ENCODE results near the gene LBP.
"Not testable (repeated sequence)": the region's sequence is repeated elsewhere in the genome, so short reads cannot be mapped to it uniquely, and the experiment has no call there.

The LBP gene

GRCh38 chr20:38402816-38403215 is 56.5 kb downstream of the LBP start:
- DNase-seq, result no peak

GRCh38 chr20:38404016-38404415 is 57.7 kb downstream of the LBP start:
- DNase-seq, result no peak

DNA sequence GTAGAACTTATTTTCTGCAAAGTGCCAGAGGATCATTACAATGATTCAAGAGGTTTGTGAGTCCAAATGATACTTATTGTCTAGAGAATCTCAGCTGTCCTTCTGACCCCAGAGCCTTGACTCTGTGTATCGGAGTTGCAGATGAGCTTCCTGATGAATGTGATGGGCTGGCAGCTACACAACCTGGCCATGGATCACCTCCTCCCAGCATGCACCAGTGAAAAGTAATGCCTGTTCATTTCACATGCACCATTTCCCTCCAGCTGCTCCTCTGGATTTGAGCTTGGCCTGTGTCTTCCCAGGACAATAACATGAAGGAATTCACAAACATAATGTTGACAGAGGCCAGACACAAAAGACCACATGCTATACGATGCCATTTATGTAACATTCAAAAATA is 58.9 kb downstream of the LBP start:
- DNase-seq, result no peak

DNA sequence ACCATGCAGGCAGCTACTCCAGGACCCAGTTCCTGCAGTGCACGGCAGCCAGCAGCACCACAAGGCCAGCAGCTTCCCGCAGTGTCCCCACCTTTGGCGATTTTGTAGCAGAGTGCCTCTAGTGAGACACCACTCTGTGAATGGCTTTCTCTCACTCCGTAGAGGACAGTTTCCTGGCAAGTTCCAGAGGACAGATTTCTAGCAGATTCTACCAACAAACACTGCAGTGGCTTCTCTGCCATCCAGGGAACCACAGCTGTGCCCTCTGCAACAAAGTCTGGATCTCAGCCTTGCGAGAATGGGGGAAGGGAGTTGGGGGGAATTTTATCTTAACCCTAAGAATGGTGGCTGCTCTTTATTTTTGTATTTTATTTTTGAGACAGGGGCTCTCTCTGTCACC is 60.2 kb downstream of the LBP start:
- no peak for DNase-seq

- DNase-seq, result no peak
Measured at GRCh38 chr20:38407321-38407720, 61.0 kb downstream of the LBP start.

DNA sequence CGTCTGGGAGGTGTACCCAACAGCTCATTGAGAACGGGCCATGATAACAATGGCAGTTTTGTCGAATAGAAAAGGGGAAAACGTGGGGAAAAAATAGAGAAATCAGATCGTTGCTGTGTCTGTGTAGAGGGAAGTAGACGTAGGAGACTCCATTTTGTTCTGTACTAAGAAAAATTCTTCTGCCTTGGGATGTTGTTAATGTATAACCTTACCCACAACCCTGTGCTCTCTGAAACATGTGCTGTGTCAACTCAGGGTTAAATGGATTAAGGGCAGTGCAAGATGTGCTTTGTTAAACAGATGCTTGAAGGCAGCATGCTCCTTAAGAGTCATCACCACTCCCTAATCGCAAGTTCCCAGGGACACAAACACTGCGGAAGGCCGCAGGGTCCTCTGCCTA is 61.5 kb downstream of the LBP start:
- DNase-seq, result not testable (repeated sequence)

DNA sequence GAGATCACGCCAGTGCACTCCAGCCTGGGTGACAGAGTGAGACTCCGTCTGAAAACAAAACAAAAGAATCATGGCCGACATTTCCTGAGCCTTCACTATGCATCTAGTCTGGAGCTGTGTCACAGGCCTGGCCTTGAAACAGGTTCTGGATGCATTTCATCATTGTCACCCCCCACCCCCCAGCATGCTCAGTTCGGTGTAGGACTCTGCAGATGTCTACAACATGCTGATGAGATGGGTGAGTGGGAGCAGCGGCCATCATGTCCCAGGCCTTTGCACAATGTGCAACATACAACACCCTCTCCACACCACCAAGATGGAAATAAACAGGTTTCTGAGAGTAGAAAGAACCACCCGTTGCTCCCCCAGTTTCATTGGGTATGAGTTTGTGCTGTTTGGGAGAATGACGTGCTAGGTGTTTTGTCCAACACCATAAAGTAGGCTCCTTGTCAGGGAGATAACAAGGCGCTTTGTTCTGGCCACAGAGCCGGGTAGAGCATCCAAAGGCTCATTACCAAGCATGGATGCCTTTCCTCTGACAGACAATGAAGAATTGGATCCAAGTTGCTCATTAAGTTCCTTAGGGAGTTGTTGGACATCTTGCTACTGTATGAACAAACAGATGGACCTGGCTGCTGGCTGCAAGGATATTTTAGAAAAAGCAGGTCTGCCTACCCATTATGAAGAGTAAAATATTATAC is 66.7 kb downstream of the LBP start:
- no peak for DNase-seq

- no peak for DNase-seq
Measured at GRCh38 chr20:38414769-38415450, 68.6 kb downstream of the LBP start.

- no peak for DNase-seq
Measured at GRCh38 chr20:38418509-38419204, 72.4 kb downstream of the LBP start.

GRCh38 chr20:38420388-38421085 is 74.3 kb downstream of the LBP start:
- DNase-seq, result no peak

- no peak for DNase-seq
Measured at GRCh38 chr20:38421915-38422314, 75.6 kb downstream of the LBP start.

- DNase-seq, result no peak
Measured at GRCh38 chr20:38423541-38423940, 77.3 kb downstream of the LBP start.

DNA sequence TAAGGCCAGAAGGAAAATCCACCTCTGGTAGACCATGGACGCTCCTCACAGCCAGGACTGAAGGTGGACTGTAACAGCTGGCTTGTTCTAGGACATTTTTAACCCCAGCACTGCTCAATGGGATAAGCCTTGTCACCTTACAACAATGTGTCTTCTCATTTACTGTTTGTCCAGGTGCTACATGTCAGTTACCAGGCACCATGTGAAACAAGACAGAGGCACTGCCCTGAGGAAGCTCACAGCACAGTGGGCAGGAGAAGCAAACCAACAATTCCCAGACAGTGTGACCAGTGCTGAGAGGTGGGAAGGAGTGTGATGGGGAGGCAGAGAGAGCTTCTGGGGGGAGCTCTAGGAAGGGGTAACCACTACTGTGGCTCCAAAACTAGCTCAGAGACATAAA is 78.1 kb downstream of the LBP start:
- no peak for DNase-seq

DNA sequence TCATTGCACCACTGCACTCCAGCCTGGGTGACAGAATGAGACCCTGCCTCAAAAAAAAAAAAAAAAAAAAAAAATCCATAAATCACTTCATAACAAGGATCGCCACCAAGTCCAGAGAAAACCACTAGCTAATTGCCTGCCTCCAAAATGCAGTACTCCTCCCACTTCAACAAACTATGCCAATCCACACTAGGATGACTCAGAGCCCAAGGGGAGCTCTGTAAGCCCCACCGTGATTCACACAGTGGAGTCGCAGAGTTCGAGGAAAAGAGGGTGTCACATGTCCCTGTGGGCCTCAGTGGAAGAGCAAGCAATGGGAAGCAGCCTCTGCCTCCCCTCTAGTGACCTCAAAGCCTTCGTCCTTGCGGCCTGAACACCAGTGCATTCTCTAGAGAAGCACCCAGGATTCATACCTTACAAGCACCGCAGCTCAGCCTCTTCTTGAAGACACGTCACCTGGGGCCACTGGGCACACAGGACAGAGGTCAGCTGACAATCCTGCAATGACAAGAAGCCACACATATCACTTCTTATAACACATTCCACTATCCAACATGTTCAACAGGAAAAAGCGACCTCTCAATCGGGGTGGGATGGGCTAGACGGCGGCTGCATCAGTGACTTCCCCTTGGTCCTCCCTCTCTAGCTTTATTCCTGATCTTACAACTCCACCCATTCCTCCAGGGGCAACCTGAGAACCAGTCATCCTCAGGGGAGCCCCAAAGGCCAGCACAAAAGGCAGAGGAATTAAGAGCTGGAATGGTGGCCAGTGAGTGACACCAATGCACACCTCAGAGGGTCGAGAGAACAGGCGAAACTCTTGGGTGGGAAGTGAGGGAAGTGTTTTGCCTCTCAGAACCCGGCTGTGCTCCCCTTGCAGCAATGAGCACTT is 80.0 kb downstream of the LBP start:
- no peak for DNase-seq

All from OCI-M1 (cell line).